K562 (cell line): Measurements from ENCODE around the gene OTOP1. TPM values are rescaled to one million over a fixed set of nuclear protein-coding genes. Genes with fewer than 3 reads are reported as not detected.

Experiments
- ARHGAP35 ChIP-seq: fragments of 450-650 bp; IDR thresholded peaks from 2 replicates; pipeline ENCODE4 v1.6.1; 2018; ENCODE audit not compliant: partially characterized antibody
- ARID1B ChIP-seq: fragments of 450-650 bp; IDR thresholded peaks from 2 replicates; pipeline ENCODE4 v1.6.1; 2016; ENCODE audit warnings: antibody characterized with exemption, mild to moderate bottlenecking, inconsistent platforms
- BCOR ChIP-seq: fragments of 450-650 bp; IDR thresholded peaks from 2 replicates; pipeline ENCODE4 v1.6.1; 2016
- CBX5 ChIP-seq: IDR thresholded peaks from 2 replicates; pipeline ENCODE4 v1.6.1; 2014; ENCODE audit warnings: low read depth, borderline replicate concordance
- GTF2E2 ChIP-seq: fragments of 200-800 bp; sonication (Bioruptor generic); IDR thresholded peaks from 2 replicates; pipeline ENCODE4 v1.6.1; 2016; ENCODE audit warnings: missing genetic modification characterization, missing compliant biosample characterization
- PTRF ChIP-seq: fragments of 450-650 bp; IDR thresholded peaks from 2 replicates; pipeline ENCODE4 v1.6.1; 2016; ENCODE audit warnings: mild to moderate bottlenecking, missing genetic modification characterization, missing compliant biosample characterization
- TCF3 ChIP-seq: sonication (generic); formaldehyde crosslinking; IDR thresholded peaks from 2 replicates; pipeline ENCODE4 v1.4.0; 2020; ENCODE audit warnings: mild to moderate bottlenecking, missing genetic modification reagents
- ZNF232 ChIP-seq: sonication (generic); formaldehyde crosslinking; IDR thresholded peaks from 2 replicates; pipeline ENCODE4 v1.8.0; 2022; ENCODE audit warnings: mild to moderate bottlenecking, missing genetic modification reagents
- ZNF764 ChIP-seq: fragments of 250-450 bp; sonication (Bioruptor Pico); IDR thresholded peaks from 2 replicates; pipeline ENCODE4 v1.4.0; 2020; ENCODE audit warnings: low read depth, mild to moderate bottlenecking, moderate library complexity
- polyA plus RNA-seq, 8 experiments: library from polyadenylated mRNA; depleted of rRNA in 4 of 8; stranded (reverse) in 5 of 8; unstranded in 3 of 8; fragments of >200 nt; fragmentation: Nextera tagmentation in 2 of 8; fragmentation: Illumina TruSeq in 1 of 8; extraction: Ambion mirVana in 2 of 8; extraction: Trizol in 1 of 8; gene quantifications; 2 replicates each; pipeline versions ENCODE4 v1.2.1 to v1.2.3, GENCODE V29; 2011 to 2014; ENCODE audit warnings: inconsistent platforms in 1 of 8, missing spikeins in 1 of 8
- total RNA-seq, 7 experiments: library from RNA; depleted of rRNA in 6 of 7; stranded (reverse); fragments of >200 nt in 6 of 7; fragmentation: Illumina TruSeq in 2 of 7; extraction: Trizol in 2 of 7; gene quantifications; 2 replicates each; pipeline versions ENCODE4 v1.2.1 to v1.2.3, GENCODE V29; 2011 to 2021; ENCODE audit warnings: low replicate concordance in 1 of 7
- TF ChIP-seq, protein P1 (sequence below): sonication (generic); formaldehyde crosslinking; IDR thresholded peaks from 2 replicates; pipeline ENCODE4 v1.8.0; 2022; ENCODE audit warnings: mild to moderate bottlenecking, missing genetic modification reagents
- TF ChIP-seq, protein P2 (sequence below): fragments of 450-650 bp; IDR thresholded peaks from 2 replicates; pipeline ENCODE4 v1.6.1; 2016; ENCODE audit warnings: borderline replicate concordance
- TF ChIP-seq, protein P3 (sequence below): fragments of 250-450 bp; sonication (Bioruptor Pico); IDR thresholded peaks from 2 replicates; pipeline ENCODE4 v1.4.0; 2020; ENCODE audit warnings: borderline replicate concordance
- TF ChIP-seq, protein P4 (sequence below): fragments of 250-450 bp; sonication (Bioruptor Pico); IDR thresholded peaks from 2 replicates; pipeline ENCODE4 v1.8.0; 2022; ENCODE audit warnings: inconsistent platforms
- TF ChIP-seq, protein P5 (sequence below): fragments of 150-350 bp; conservative IDR thresholded peaks from 2 replicates; pipeline ENCODE4 v1.6.1; 2014; ENCODE audit warnings: low read length

The OTOP1 gene
- total and polyA plus RNA-seq, 9 of the 15 experiments (the other 6 are each of a cell fraction or from before 2014, with no cell fraction given), result not detected

DNA sequence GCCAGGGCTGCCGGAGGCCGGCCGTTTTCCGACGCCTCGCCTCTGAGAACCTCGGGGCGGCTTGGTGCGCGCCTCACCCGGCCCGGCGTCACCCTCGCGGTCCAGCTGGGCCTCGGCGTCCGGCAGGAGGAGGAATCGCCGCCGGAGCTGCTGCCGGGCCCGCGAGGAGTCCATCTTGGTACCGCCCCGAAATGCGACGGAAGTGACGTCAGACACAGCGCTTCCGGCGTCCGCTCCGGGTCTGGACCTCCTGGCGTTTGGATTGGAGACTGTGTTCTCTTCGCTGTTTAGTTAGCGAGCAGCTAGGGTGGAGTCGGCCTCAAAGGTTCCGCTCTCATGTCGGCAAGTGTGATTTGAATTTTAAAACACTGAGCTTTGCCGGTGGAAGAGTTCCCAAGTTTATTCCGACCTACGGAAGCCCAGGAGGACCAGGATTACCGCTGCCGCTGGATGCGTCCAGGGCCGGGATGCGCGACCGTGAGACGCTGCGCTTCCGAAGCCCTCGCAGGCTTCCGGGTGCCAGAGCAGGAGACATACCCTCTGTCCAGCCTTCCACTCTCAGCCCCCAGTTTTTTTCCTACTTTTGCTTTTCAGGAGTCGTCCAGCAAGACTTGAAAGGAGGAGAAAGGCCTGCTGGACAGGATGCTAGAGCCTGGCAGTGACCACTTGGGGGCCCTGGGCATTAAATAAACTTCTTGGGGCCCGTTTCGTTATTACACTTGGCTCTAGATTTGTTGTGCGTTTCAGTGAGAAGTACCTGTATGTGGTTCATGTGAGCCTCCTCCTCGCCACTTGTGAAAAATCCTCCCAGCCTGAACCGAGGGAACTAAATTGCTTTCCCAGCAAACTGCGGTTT is 21.5 kb upstream of the OTOP1 start, which contains the start of gene TMEM128 (continued):
- no peak for TF ChIP-seq ARHGAP35
- TF ChIP-seq PTRF, result no peak
- no peak for TF ChIP-seq ZNF764
- TF ChIP-seq, protein P1, sequence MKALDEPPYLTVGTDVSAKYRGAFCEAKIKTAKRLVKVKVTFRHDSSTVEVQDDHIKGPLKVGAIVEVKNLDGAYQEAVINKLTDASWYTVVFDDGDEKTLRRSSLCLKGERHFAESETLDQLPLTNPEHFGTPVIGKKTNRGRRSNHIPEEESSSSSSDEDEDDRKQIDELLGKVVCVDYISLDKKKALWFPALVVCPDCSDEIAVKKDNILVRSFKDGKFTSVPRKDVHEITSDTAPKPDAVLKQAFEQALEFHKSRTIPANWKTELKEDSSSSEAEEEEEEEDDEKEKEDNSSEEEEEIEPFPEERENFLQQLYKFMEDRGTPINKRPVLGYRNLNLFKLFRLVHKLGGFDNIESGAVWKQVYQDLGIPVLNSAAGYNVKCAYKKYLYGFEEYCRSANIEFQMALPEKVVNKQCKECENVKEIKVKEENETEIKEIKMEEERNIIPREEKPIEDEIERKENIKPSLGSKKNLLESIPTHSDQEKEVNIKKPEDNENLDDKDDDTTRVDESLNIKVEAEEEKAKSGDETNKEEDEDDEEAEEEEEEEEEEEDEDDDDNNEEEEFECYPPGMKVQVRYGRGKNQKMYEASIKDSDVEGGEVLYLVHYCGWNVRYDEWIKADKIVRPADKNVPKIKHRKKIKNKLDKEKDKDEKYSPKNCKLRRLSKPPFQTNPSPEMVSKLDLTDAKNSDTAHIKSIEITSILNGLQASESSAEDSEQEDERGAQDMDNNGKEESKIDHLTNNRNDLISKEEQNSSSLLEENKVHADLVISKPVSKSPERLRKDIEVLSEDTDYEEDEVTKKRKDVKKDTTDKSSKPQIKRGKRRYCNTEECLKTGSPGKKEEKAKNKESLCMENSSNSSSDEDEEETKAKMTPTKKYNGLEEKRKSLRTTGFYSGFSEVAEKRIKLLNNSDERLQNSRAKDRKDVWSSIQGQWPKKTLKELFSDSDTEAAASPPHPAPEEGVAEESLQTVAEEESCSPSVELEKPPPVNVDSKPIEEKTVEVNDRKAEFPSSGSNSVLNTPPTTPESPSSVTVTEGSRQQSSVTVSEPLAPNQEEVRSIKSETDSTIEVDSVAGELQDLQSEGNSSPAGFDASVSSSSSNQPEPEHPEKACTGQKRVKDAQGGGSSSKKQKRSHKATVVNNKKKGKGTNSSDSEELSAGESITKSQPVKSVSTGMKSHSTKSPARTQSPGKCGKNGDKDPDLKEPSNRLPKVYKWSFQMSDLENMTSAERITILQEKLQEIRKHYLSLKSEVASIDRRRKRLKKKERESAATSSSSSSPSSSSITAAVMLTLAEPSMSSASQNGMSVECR (CRISPR knock-in tag), result peak; percentile 74; the same call in 1 of the 2 replicates
- TF ChIP-seq ZNF232 (CRISPR knock-in tag), result no peak
- TF ChIP-seq ARID1B, result peak; percentile 32; the same call in 1 of the 2 replicates
- no peak for TF ChIP-seq TCF3 (CRISPR knock-in tag)
- TF ChIP-seq, protein P2, sequence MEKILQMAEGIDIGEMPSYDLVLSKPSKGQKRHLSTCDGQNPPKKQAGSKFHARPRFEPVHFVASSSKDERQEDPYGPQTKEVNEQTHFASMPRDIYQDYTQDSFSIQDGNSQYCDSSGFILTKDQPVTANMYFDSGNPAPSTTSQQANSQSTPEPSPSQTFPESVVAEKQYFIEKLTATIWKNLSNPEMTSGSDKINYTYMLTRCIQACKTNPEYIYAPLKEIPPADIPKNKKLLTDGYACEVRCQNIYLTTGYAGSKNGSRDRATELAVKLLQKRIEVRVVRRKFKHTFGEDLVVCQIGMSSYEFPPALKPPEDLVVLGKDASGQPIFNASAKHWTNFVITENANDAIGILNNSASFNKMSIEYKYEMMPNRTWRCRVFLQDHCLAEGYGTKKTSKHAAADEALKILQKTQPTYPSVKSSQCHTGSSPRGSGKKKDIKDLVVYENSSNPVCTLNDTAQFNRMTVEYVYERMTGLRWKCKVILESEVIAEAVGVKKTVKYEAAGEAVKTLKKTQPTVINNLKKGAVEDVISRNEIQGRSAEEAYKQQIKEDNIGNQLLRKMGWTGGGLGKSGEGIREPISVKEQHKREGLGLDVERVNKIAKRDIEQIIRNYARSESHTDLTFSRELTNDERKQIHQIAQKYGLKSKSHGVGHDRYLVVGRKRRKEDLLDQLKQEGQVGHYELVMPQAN, result peak; percentile 9; the same call in 1 of the 2 replicates
- TF ChIP-seq, protein P3, sequence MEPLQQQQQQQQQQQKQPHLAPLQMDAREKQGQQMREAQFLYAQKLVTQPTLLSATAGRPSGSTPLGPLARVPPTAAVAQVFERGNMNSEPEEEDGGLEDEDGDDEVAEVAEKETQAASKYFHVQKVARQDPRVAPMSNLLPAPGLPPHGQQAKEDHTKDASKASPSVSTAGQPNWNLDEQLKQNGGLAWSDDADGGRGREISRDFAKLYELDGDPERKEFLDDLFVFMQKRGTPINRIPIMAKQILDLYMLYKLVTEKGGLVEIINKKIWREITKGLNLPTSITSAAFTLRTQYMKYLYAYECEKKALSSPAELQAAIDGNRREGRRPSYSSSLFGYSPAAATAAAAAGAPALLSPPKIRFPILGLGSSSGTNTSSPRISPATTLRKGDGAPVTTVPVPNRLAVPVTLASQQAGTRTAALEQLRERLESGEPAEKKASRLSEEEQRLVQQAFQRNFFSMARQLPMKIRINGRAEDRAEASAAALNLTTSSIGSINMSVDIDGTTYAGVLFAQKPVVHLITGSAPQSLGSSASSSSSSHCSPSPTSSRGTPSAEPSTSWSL (CRISPR knock-in tag), result no peak
- TF ChIP-seq BCOR, result no peak
- TF ChIP-seq, protein P4, sequence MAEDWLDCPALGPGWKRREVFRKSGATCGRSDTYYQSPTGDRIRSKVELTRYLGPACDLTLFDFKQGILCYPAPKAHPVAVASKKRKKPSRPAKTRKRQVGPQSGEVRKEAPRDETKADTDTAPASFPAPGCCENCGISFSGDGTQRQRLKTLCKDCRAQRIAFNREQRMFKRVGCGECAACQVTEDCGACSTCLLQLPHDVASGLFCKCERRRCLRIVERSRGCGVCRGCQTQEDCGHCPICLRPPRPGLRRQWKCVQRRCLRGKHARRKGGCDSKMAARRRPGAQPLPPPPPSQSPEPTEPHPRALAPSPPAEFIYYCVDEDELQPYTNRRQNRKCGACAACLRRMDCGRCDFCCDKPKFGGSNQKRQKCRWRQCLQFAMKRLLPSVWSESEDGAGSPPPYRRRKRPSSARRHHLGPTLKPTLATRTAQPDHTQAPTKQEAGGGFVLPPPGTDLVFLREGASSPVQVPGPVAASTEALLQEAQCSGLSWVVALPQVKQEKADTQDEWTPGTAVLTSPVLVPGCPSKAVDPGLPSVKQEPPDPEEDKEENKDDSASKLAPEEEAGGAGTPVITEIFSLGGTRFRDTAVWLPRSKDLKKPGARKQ (CRISPR knock-in tag), result no peak
- no peak; the same call in 1 of the 2 replicates for TF ChIP-seq CBX5
- TF ChIP-seq GTF2E2 (tag), result peak; percentile 75; the same call in 1 of the 2 replicates
- TF ChIP-seq, protein P5, sequence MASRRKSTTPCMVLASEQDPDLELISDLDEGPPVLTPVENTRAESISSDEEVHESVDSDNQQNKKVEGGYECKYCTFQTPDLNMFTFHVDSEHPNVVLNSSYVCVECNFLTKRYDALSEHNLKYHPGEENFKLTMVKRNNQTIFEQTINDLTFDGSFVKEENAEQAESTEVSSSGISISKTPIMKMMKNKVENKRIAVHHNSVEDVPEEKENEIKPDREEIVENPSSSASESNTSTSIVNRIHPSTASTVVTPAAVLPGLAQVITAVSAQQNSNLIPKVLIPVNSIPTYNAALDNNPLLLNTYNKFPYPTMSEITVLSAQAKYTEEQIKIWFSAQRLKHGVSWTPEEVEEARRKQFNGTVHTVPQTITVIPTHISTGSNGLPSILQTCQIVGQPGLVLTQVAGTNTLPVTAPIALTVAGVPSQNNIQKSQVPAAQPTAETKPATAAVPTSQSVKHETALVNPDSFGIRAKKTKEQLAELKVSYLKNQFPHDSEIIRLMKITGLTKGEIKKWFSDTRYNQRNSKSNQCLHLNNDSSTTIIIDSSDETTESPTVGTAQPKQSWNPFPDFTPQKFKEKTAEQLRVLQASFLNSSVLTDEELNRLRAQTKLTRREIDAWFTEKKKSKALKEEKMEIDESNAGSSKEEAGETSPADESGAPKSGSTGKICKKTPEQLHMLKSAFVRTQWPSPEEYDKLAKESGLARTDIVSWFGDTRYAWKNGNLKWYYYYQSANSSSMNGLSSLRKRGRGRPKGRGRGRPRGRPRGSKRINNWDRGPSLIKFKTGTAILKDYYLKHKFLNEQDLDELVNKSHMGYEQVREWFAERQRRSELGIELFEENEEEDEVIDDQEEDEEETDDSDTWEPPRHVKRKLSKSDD, result no peak
